ENCODE data around the gene ATP13A5.

ATP13A5 gene

DNA sequence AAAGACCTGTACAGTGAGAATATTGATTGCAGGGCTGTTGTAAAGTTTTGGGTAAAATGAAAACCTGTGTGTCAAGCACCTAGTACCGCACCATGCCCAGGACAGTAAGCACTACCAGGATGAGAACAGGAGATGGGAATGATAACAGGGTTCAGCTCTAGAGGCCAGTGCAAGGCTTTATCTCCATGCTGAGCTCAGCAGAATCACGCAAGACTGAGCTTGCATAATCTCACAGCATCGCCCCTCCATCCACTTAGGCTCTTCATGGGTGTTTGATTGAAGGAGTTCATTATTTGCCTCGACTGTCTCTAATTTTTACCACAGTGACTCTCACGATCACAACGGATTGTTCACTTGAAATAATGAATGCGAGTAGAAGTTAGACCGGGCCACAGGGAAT, 2.9 kb downstream of the ATP13A5 start:
- Histone ChIP-seq H3K79me2 (ENCODE audit: insufficient read depth, low read length) (no peaks in the 10 kb centered on the region), H3K4me2 (ENCODE audit: insufficient read depth, low read length) (no peak overlapping the region), H3K4me3 (ENCODE audit: low read depth in 1 of 2, low read length in 2 of 2) (no peak overlapping the region), H3K36me3 (ENCODE audit: insufficient read depth, low read length) (no peaks in the 10 kb centered on the region), H2AFZ (ENCODE audit: low read depth, low read length) (no peak overlapping the region), H4K20me1 (ENCODE audit: insufficient read depth, low read length) (no peaks in the 10 kb centered on the region), H3K9me3 (ENCODE audit: insufficient read depth, low read length, severe bottlenecking) (no peaks in the 10 kb centered on the region), H3K27me3 (ENCODE audit: insufficient read depth, low read length, poor library complexity) (peaks cover 17% of the 10 kb centered on the region), H3K9ac (ENCODE audit: low read depth, low read length) (no peak overlapping the region), H3K27ac (ENCODE audit: low read length) (no peak overlapping the region), H3K4me1 (ENCODE audit: insufficient read depth, low read length) (no peaks in the 10 kb centered on the region)
- DNase-seq (no peak), ATAC-seq (ENCODE audit: insufficient read depth, low read depth) (no peak)
- TF ChIP-seq, protein P1, sequence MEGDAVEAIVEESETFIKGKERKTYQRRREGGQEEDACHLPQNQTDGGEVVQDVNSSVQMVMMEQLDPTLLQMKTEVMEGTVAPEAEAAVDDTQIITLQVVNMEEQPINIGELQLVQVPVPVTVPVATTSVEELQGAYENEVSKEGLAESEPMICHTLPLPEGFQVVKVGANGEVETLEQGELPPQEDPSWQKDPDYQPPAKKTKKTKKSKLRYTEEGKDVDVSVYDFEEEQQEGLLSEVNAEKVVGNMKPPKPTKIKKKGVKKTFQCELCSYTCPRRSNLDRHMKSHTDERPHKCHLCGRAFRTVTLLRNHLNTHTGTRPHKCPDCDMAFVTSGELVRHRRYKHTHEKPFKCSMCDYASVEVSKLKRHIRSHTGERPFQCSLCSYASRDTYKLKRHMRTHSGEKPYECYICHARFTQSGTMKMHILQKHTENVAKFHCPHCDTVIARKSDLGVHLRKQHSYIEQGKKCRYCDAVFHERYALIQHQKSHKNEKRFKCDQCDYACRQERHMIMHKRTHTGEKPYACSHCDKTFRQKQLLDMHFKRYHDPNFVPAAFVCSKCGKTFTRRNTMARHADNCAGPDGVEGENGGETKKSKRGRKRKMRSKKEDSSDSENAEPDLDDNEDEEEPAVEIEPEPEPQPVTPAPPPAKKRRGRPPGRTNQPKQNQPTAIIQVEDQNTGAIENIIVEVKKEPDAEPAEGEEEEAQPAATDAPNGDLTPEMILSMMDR (IDR thresholded peaks at IDR 0.05; ENCODE audit: borderline replicate concordance, extremely low read depth, low read length, poor library complexity, severe bottlenecking), result no peak
- no peak for TF ChIP-seq EZH2 (IDR thresholded peaks at IDR 0.05; ENCODE audit: borderline replicate concordance, low read depth, low read length, severe bottlenecking)

DNA sequence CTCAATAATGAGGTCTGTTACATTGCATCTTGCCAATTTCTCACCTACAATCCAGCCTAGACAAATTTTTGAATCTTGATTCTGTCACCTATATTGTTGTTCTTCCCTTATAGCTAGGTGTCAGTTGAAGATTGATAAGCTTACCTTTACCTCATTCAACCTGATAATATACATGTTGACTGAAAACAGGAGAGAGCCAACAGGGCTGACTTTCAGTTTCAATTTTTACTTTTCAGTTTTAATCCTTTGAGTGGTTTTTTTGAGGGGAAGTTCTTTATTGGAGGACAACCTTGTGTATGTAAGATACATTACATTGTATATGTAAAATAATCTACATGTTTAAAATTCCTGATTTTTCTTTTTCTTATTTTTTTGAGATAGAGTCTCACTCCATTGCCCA, 5.8 kb downstream of the ATP13A5 start:
- Histone ChIP-seq H3K79me2 (ENCODE audit: insufficient read depth, low read length) (no peaks in the 10 kb centered on the region), H4K20me1 (ENCODE audit: insufficient read depth, low read length) (no peaks in the 10 kb centered on the region), H3K9ac (ENCODE audit: low read depth, low read length) (no peak overlapping the region), H3K9me3 (ENCODE audit: insufficient read depth, low read length, severe bottlenecking) (no peaks in the 10 kb centered on the region), H2AFZ (ENCODE audit: low read depth, low read length) (no peak overlapping the region), H3K36me3 (ENCODE audit: insufficient read depth, low read length) (no peaks in the 10 kb centered on the region), H3K4me2 (ENCODE audit: insufficient read depth, low read length) (no peak overlapping the region), H3K27ac (ENCODE audit: low read length) (no peak overlapping the region), H3K27me3 (ENCODE audit: insufficient read depth, low read length, poor library complexity) (peaks cover 13% of the 10 kb centered on the region), H3K4me1 (ENCODE audit: insufficient read depth, low read length) (no peaks in the 10 kb centered on the region), H3K4me3 (ENCODE audit: low read depth in 1 of 2, low read length in 2 of 2) (no peak overlapping the region)
- DNase-seq (no peak), ATAC-seq (ENCODE audit: insufficient read depth, low read depth) (no peak)
- no peak for TF ChIP-seq EZH2 (IDR thresholded peaks at IDR 0.05; ENCODE audit: borderline replicate concordance, low read depth, low read length, severe bottlenecking)
- TF ChIP-seq, protein P1 (IDR thresholded peaks at IDR 0.05; ENCODE audit: borderline replicate concordance, extremely low read depth, low read length, poor library complexity, severe bottlenecking), result no peak

DNA sequence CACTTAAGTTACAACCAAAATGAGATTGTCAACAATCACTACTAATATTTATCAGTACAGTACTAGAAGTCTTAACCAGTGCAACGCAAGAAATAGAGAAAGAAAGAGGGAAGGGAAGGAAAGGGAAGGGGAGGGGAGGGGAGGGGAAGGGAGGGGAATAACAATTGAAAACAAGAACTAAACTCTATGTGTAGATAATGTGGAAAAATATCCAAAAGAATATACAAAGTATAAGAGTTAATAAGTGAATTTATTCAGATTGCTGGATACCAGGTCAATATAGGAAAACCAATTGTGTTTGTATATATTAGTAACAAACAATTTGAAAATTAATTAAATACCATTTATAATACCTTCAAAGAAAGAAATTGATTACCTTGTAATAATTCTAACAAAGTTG, 10.7 kb downstream of the ATP13A5 start:
- no peaks in the 10 kb centered on the region for H4K20me1 ChIP-seq (ENCODE audit: insufficient read depth, low read length)
- H3K27me3 ChIP-seq (ENCODE audit: insufficient read depth, low read length, poor library complexity), result peaks cover 14% of the 10 kb centered on the region
- no peak for DNase-seq
- ATAC-seq (ENCODE audit: insufficient read depth, low read depth), result no peak
- TF ChIP-seq, protein P1 (IDR thresholded peaks at IDR 0.05; ENCODE audit: borderline replicate concordance, extremely low read depth, low read length, poor library complexity, severe bottlenecking), result no peak
- no peak for TF ChIP-seq EZH2 (IDR thresholded peaks at IDR 0.05; ENCODE audit: borderline replicate concordance, low read depth, low read length, severe bottlenecking)
- H3K4me2 ChIP-seq (ENCODE audit: insufficient read depth, low read length), result no peak overlapping the region
- H3K79me2 ChIP-seq (ENCODE audit: insufficient read depth, low read length), result no peaks in the 10 kb centered on the region
- no peak overlapping the region for H3K9ac ChIP-seq (ENCODE audit: low read depth, low read length)
- H2AFZ ChIP-seq (ENCODE audit: low read depth, low read length), result no peak overlapping the region
- no peaks in the 10 kb centered on the region for H3K9me3 ChIP-seq (ENCODE audit: insufficient read depth, low read length, severe bottlenecking)
- H3K27ac ChIP-seq (ENCODE audit: low read length), result no peak overlapping the region
- no peak overlapping the region for H3K4me3 ChIP-seq (ENCODE audit: low read depth in 1 of 2, low read length in 2 of 2)
- H3K36me3 ChIP-seq (ENCODE audit: insufficient read depth, low read length), result no peaks in the 10 kb centered on the region
- H3K4me1 ChIP-seq (ENCODE audit: insufficient read depth, low read length), result no peaks in the 10 kb centered on the region

DNA sequence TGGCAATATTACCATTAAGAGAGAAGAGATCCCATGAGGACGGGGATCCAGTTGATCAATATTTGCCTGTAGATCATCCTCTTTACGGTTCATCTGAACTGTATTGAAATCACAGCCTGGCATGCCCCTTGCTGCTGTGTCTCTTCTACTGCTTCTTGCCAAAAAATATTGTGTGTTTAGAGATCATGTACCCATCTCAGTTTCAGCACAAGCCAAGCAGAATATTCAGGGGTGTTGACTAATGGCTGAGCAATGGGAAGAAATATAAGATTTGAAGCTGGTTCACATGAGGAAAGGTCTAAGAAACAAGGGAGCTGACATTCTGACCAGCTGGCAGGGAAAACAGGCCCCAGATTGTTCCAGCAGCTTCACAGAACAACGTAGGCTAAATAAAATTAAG, 21.3 kb downstream of the ATP13A5 start:
- Histone ChIP-seq H4K20me1 (ENCODE audit: insufficient read depth, low read length) (no peaks in the 10 kb centered on the region), H3K36me3 (ENCODE audit: insufficient read depth, low read length) (no peaks in the 10 kb centered on the region), H3K27me3 (ENCODE audit: insufficient read depth, low read length, poor library complexity) (peaks cover 11% of the 10 kb centered on the region), H3K27ac (ENCODE audit: low read length) (no peak overlapping the region), H3K9me3 (ENCODE audit: insufficient read depth, low read length, severe bottlenecking) (no peaks in the 10 kb centered on the region), H3K4me1 (ENCODE audit: insufficient read depth, low read length) (no peaks in the 10 kb centered on the region), H3K79me2 (ENCODE audit: insufficient read depth, low read length) (no peaks in the 10 kb centered on the region), H3K4me3 (ENCODE audit: low read depth in 1 of 2, low read length in 2 of 2) (no peak overlapping the region), H3K4me2 (ENCODE audit: insufficient read depth, low read length) (no peak overlapping the region), H2AFZ (ENCODE audit: low read depth, low read length) (no peak overlapping the region), H3K9ac (ENCODE audit: low read depth, low read length) (no peak overlapping the region)
- no peak for TF ChIP-seq EZH2 (IDR thresholded peaks at IDR 0.05; ENCODE audit: borderline replicate concordance, low read depth, low read length, severe bottlenecking)
- TF ChIP-seq, protein P1 (IDR thresholded peaks at IDR 0.05; ENCODE audit: borderline replicate concordance, extremely low read depth, low read length, poor library complexity, severe bottlenecking), result no peak
- no peak for DNase-seq
- no peak for ATAC-seq (ENCODE audit: insufficient read depth, low read depth)
